ENCODE results near the gene RGMA. TPM values are rescaled to one million over a fixed set of nuclear protein-coding genes. Genes with fewer than 3 reads are reported as not detected.

Gene RGMA
- total and polyA plus RNA-seq, 2 experiments from 2014 or later: 34.2 to 36.5 TPM

DNA sequence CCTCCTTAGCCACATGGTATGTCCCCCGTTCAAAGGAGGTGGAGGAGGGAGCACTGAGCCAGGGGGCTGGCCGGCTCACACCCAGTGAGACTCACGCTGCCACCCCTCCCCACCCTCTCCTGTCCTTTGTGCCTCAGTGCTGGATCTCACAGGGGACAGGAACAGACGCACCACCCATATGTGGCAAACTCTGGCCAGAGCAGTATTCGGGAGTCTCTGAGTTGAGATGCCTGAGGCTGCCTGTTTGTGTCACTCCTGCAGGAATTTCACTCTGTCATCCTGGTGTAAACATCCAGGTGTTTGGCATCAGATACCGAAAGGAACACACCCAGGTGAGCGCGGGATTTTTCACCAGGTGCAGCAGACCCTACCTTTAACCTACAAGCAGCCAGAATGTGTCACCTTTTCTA, 25.7 kb downstream of the RGMA start:
- peaks cover 49% of the 10 kb centered on the region for H3K36me3 Mint-ChIP-seq (ENCODE audit: low read depth)
- ATAC-seq (peak; percentile 1; the same call in 1 of the 3 replicates), DNase-seq (ENCODE audit: low spot score) (peak; percentile 82)
- H3K4me1 Mint-ChIP-seq: peaks cover 86% of the 10 kb centered on the region
- TF ChIP-seq, protein P1, sequence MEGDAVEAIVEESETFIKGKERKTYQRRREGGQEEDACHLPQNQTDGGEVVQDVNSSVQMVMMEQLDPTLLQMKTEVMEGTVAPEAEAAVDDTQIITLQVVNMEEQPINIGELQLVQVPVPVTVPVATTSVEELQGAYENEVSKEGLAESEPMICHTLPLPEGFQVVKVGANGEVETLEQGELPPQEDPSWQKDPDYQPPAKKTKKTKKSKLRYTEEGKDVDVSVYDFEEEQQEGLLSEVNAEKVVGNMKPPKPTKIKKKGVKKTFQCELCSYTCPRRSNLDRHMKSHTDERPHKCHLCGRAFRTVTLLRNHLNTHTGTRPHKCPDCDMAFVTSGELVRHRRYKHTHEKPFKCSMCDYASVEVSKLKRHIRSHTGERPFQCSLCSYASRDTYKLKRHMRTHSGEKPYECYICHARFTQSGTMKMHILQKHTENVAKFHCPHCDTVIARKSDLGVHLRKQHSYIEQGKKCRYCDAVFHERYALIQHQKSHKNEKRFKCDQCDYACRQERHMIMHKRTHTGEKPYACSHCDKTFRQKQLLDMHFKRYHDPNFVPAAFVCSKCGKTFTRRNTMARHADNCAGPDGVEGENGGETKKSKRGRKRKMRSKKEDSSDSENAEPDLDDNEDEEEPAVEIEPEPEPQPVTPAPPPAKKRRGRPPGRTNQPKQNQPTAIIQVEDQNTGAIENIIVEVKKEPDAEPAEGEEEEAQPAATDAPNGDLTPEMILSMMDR (conservative IDR thresholded peaks at IDR 0.05; ENCODE audit: low read depth in 2 of 2): no peak
- no peak for TF ChIP-seq EZH2phosphoT487 (IDR thresholded peaks at IDR 0.05; ENCODE audit: unreplicated experiment)
- TF ChIP-seq ZNF114 (CRISPR knock-in tag; IDR thresholded peaks at IDR 0.05): no peak
- TF ChIP-seq, protein P2, sequence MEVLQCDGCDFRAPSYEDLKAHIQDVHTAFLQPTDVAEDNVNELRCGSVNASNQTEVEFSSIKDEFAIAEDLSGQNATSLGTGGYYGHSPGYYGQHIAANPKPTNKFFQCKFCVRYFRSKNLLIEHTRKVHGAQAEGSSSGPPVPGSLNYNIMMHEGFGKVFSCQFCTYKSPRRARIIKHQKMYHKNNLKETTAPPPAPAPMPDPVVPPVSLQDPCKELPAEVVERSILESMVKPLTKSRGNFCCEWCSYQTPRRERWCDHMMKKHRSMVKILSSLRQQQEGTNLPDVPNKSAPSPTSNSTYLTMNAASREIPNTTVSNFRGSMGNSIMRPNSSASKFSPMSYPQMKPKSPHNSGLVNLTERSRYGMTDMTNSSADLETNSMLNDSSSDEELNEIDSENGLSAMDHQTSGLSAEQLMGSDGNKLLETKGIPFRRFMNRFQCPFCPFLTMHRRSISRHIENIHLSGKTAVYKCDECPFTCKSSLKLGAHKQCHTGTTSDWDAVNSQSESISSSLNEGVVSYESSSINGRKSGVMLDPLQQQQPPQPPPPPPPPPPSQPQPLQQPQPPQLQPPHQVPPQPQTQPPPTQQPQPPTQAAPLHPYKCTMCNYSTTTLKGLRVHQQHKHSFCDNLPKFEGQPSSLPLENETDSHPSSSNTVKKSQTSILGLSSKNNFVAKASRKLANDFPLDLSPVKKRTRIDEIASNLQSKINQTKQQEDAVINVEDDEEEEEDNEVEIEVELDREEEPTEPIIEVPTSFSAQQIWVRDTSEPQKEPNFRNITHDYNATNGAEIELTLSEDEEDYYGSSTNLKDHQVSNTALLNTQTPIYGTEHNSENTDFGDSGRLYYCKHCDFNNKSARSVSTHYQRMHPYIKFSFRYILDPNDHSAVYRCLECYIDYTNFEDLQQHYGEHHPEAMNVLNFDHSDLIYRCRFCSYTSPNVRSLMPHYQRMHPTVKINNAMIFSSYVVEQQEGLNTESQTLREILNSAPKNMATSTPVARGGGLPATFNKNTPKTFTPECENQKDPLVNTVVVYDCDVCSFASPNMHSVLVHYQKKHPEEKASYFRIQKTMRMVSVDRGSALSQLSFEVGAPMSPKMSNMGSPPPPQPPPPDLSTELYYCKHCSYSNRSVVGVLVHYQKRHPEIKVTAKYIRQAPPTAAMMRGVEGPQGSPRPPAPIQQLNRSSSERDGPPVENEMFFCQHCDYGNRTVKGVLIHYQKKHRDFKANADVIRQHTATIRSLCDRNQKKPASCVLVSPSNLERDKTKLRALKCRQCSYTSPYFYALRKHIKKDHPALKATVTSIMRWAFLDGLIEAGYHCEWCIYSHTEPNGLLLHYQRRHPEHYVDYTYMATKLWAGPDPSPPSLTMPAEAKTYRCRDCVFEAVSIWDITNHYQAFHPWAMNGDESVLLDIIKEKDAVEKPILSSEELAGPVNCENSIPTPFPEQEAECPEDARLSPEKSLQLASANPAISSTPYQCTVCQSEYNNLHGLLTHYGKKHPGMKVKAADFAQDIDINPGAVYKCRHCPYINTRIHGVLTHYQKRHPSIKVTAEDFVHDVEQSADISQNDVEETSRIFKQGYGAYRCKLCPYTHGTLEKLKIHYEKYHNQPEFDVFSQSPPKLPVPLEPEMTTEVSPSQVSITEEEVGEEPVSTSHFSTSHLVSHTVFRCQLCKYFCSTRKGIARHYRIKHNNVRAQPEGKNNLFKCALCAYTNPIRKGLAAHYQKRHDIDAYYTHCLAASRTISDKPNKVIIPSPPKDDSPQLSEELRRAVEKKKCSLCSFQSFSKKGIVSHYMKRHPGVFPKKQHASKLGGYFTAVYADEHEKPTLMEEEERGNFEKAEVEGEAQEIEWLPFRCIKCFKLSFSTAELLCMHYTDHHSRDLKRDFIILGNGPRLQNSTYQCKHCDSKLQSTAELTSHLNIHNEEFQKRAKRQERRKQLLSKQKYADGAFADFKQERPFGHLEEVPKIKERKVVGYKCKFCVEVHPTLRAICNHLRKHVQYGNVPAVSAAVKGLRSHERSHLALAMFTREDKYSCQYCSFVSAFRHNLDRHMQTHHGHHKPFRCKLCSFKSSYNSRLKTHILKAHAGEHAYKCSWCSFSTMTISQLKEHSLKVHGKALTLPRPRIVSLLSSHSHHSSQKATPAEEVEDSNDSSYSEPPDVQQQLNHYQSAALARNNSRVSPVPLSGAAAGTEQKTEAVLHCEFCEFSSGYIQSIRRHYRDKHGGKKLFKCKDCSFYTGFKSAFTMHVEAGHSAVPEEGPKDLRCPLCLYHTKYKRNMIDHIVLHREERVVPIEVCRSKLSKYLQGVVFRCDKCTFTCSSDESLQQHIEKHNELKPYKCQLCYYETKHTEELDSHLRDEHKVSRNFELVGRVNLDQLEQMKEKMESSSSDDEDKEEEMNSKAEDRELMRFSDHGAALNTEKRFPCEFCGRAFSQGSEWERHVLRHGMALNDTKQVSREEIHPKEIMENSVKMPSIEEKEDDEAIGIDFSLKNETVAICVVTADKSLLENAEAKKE (CRISPR knock-in tag; IDR thresholded peaks at IDR 0.05): no peak
- TF ChIP-seq ZNF331 (CRISPR knock-in tag; IDR thresholded peaks at IDR 0.05; ENCODE audit: low read depth): no peak
- no peak for TF ChIP-seq CREB1 (CRISPR knock-in tag; IDR thresholded peaks at IDR 0.05; ENCODE audit: low read depth)
- TF ChIP-seq POLR2AphosphoS5 (IDR thresholded peaks at IDR 0.05; ENCODE audit: low read depth): no peak
- TF ChIP-seq, protein P3, sequence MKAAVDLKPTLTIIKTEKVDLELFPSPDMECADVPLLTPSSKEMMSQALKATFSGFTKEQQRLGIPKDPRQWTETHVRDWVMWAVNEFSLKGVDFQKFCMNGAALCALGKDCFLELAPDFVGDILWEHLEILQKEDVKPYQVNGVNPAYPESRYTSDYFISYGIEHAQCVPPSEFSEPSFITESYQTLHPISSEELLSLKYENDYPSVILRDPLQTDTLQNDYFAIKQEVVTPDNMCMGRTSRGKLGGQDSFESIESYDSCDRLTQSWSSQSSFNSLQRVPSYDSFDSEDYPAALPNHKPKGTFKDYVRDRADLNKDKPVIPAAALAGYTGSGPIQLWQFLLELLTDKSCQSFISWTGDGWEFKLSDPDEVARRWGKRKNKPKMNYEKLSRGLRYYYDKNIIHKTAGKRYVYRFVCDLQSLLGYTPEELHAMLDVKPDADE (IDR thresholded peaks at IDR 0.05): no peak
- TF ChIP-seq JUNB (IDR thresholded peaks at IDR 0.05; ENCODE audit: unreplicated experiment): no peak
- TF ChIP-seq REST (IDR thresholded peaks at IDR 0.05; ENCODE audit: unreplicated experiment): no peak
- TF ChIP-seq STAT1 (IDR thresholded peaks at IDR 0.05; ENCODE audit: unreplicated experiment): no peak
- TF ChIP-seq EZH2 (IDR thresholded peaks at IDR 0.05; ENCODE audit: low read depth, unreplicated experiment): no peak
- no peak for TF ChIP-seq NANOG (IDR thresholded peaks at IDR 0.05; ENCODE audit: borderline replicate concordance)
- H3K9me3 Mint-ChIP-seq: no peaks in the 10 kb centered on the region
- H3K4me3 Mint-ChIP-seq: peak overlapping the region; percentile 16; the same call in 1 of the 3 replicates
- H3K27me3 ChIP-seq (ENCODE audit: insufficient read depth): no peaks in the 10 kb centered on the region
- peaks cover 11% of the 10 kb centered on the region for H4K20me1 ChIP-seq (replicated peaks; ENCODE audit: insufficient read depth)
- peak overlapping the region; percentile 100 for H3K27ac ChIP-seq (ENCODE audit: low read depth)
- peak overlapping the region; percentile 93 for H3K27ac Mint-ChIP-seq
- H3K4me1 ChIP-seq (ENCODE audit: insufficient read depth): peaks cover 65% of the 10 kb centered on the region
- H3K27me3 Mint-ChIP-seq (ENCODE audit: insufficient read depth, low read depth, poor library complexity): peaks cover 26% of the 10 kb centered on the region
- no peaks in the 10 kb centered on the region for H3K9me2 ChIP-seq (ENCODE audit: insufficient read depth)
- peaks cover 86% of the 10 kb centered on the region for H3K79me2 ChIP-seq (replicated peaks; ENCODE audit: insufficient read depth)
- H3K4me3 ChIP-seq: no peak overlapping the region; the same call in 1 of the 2 replicates
- no peak overlapping the region for H2AFZ ChIP-seq
- H3F3A ChIP-seq (replicated peaks; ENCODE audit: low read depth): peaks cover 9% of the 10 kb centered on the region
- peak overlapping the region; percentile 45 for H3K4me2 ChIP-seq
- 0 out of 2 replicates have a peak, but pooled peaks cover 6% of the 10 kb centered on the region for H3K36me3 ChIP-seq (ENCODE audit: insufficient read depth)

Measured in GM23338 (cell line).